ENCODE data around the gene NT5C1A.

The NT5C1A gene

GRCh38 chr1:39637361-39637760, 34.5 kb downstream of the NT5C1A start:
- DNase-seq (ENCODE audit: low spot score), result no peak

- DNase-seq (ENCODE audit: low spot score), result no peak
Measured at GRCh38 chr1:39635871-39636210, 36.1 kb downstream of the NT5C1A start.

GRCh38 chr1:39635205-39635870, 36.6 kb downstream of the NT5C1A start:
- no peak for DNase-seq (ENCODE audit: low spot score)

GRCh38 chr1:39633422-39633821, 38.5 kb downstream of the NT5C1A start:
- DNase-seq (ENCODE audit: low spot score), result no peak

GRCh38 chr1:39632682-39633417, 39.1 kb downstream of the NT5C1A start:
- no peak for DNase-seq (ENCODE audit: low spot score)

GRCh38 chr1:39632323-39632681, 39.6 kb downstream of the NT5C1A start:
- DNase-seq (ENCODE audit: low spot score), result no peak

- DNase-seq (ENCODE audit: low spot score), result no peak
Measured at GRCh38 chr1:39631361-39632322, 40.3 kb downstream of the NT5C1A start.

GRCh38 chr1:39628807-39629350, 43.0 kb downstream of the NT5C1A start:
- DNase-seq (ENCODE audit: low spot score), result no peak

- DNase-seq (ENCODE audit: low spot score), result no peak
Measured at GRCh38 chr1:39626646-39627045, 45.3 kb downstream of the NT5C1A start.

GRCh38 chr1:39625462-39626273, 46.2 kb downstream of the NT5C1A start:
- peak; percentile 63 for DNase-seq (ENCODE audit: low spot score)

GRCh38 chr1:39625009-39625408, 46.9 kb downstream of the NT5C1A start:
- DNase-seq (ENCODE audit: low spot score), result no peak

GRCh38 chr1:39623053-39623452, 48.9 kb downstream of the NT5C1A start:
- peak; percentile 19 for DNase-seq (ENCODE audit: low spot score)

GRCh38 chr1:39622427-39622826, 49.5 kb downstream of the NT5C1A start:
- no peak for DNase-seq (ENCODE audit: low spot score)

- DNase-seq (ENCODE audit: low spot score), result no peak
Measured at GRCh38 chr1:39620659-39621165, 51.2 kb downstream of the NT5C1A start.

GRCh38 chr1:39617488-39618049, 54.3 kb downstream of the NT5C1A start:
- no peak for DNase-seq (ENCODE audit: low spot score)

GRCh38 chr1:39615086-39615673, 56.7 kb downstream of the NT5C1A start:
- DNase-seq (ENCODE audit: low spot score), result no peak

GRCh38 chr1:39614488-39614887, 57.4 kb downstream of the NT5C1A start:
- DNase-seq (ENCODE audit: low spot score), result no peak

GRCh38 chr1:39613250-39613649, 58.7 kb downstream of the NT5C1A start:
- no peak for DNase-seq (ENCODE audit: low spot score)

- no peak for DNase-seq (ENCODE audit: low spot score)
Measured at GRCh38 chr1:39609618-39610331, 62.1 kb downstream of the NT5C1A start.

All from pons (tissue), 1 donor.